GM12878 (cell line): ENCODE results near the gene AKR1C1. TPM values are rescaled to one million over a fixed set of nuclear protein-coding genes. Genes with fewer than 3 reads are reported as not detected.

Experiments
- polyA plus RNA-seq, 11 experiments: library from polyadenylated mRNA; depleted of rRNA in 4 of 11; unstranded in 6 of 11; stranded (reverse) in 5 of 11; fragments of >200 nt; fragmentation: Nextera tagmentation in 4 of 11; fragmentation: Illumina TruSeq in 1 of 11; extraction: Ambion mirVana in 4 of 11; extraction: Trizol in 1 of 11; gene quantifications; 1 replicate in 1 of 11; 2 replicates in 10 of 11; pipeline versions ENCODE4 v1.2.1 to v1.2.3, GENCODE V29; 2011 to 2016; ENCODE audit warnings: inconsistent platforms in 2 of 11, missing spikeins in 2 of 11, low read depth in 1 of 11
- small RNA-seq: library from RNA; depleted of rRNA; stranded (forward); fragments of <200 nt; gene quantifications from one replicate; pipeline ENCODE3, GENCODE V24; 2014
- total RNA-seq, 4 experiments: library from RNA; depleted of rRNA in 3 of 4; stranded (reverse); fragments of >200 nt in 3 of 4; fragmentation: Illumina TruSeq in 1 of 4; extraction: Trizol in 1 of 4; gene quantifications; 2 replicates each; pipeline versions ENCODE4 v1.2.1 to v1.2.3, GENCODE V29; 2013 to 2021

The AKR1C1 gene
- total and polyA plus RNA-seq, 10 of the 15 experiments (the other 5 are each of a cell fraction or from before 2014, with no cell fraction given), result 0.05 to 1.2 (median 0.35) TPM; not detected in 6

Small RNA genes within 50 kb of the gene (small RNA-seq; reads per million reads assigned to genes)
- gene RF00096, result not detected

Other genes starting within 250 kb of the AKR1C1 start
- gene AKR1E2, start 137.2 kb upstream of the AKR1C1 start, total RNA-seq (2014; rRNA removed), result not detected in 2 replicates
- gene AKR1E2, start 137.2 kb upstream of the AKR1C1 start, total RNA-seq (2014; rRNA removed; fragmentation: Illumina TruSeq; extraction: Trizol), result not detected in 2 replicates
- not detected in 2 replicates for gene AKR1E2, start 137.2 kb upstream of the AKR1C1 start, total RNA-seq (2021)
- gene AKR1E2, start 137.2 kb upstream of the AKR1C1 start, polyA plus RNA-seq (2011; rRNA removed), result not detected in 2 replicates
- gene AKR1E2, start 137.2 kb upstream of the AKR1C1 start, polyA plus RNA-seq (2014; fragmentation: Illumina TruSeq; extraction: Trizol), result not detected in 2 replicates
- not detected for gene AKR1E2, start 137.2 kb upstream of the AKR1C1 start, polyA plus RNA-seq (2014; fragmentation: Nextera tagmentation; extraction: Ambion mirVana)
- gene AKR1E2, start 137.2 kb upstream of the AKR1C1 start, polyA plus RNA-seq (2014; rRNA removed), result not detected in 2 replicates
- not detected for gene AKR1E2, start 137.2 kb upstream of the AKR1C1 start, polyA plus RNA-seq (2016; fragmentation: Nextera tagmentation; extraction: Ambion mirVana)
- gene AKR1C2, start 40.4 kb downstream of the AKR1C1 start, total RNA-seq (2014; rRNA removed), result not detected in 2 replicates
- not detected in 2 replicates for gene AKR1C2, start 40.4 kb downstream of the AKR1C1 start, total RNA-seq (2014; rRNA removed; fragmentation: Illumina TruSeq; extraction: Trizol)
- 0.44 TPM in 1 of 2 replicates, not detected in the other for gene AKR1C2, start 40.4 kb downstream of the AKR1C1 start, total RNA-seq (2021)
- gene AKR1C2, start 40.4 kb downstream of the AKR1C1 start, polyA plus RNA-seq (2011; rRNA removed), result 0.31 and 0.46 TPM in 2 replicates
- gene AKR1C2, start 40.4 kb downstream of the AKR1C1 start, polyA plus RNA-seq (2014; fragmentation: Illumina TruSeq; extraction: Trizol), result not detected in 2 replicates
- not detected for gene AKR1C2, start 40.4 kb downstream of the AKR1C1 start, polyA plus RNA-seq (2014; fragmentation: Nextera tagmentation; extraction: Ambion mirVana)
- 0.08 and 0.36 TPM in 2 replicates for gene AKR1C2, start 40.4 kb downstream of the AKR1C1 start, polyA plus RNA-seq (2014; rRNA removed)
- gene AKR1C2, start 40.4 kb downstream of the AKR1C1 start, polyA plus RNA-seq (2016; fragmentation: Nextera tagmentation; extraction: Ambion mirVana), result not detected
- not detected in 2 replicates for gene AKR1C3, start 131.0 kb downstream of the AKR1C1 start, total RNA-seq (2014; rRNA removed)
- not detected in 2 replicates for gene AKR1C3, start 131.0 kb downstream of the AKR1C1 start, total RNA-seq (2014; rRNA removed; fragmentation: Illumina TruSeq; extraction: Trizol)
- 0.26 TPM in 1 of 2 replicates, not detected in the other for gene AKR1C3, start 131.0 kb downstream of the AKR1C1 start, total RNA-seq (2021)
- gene AKR1C3, start 131.0 kb downstream of the AKR1C1 start, polyA plus RNA-seq (2011; rRNA removed), result 0.30 and 0.35 TPM in 2 replicates
- not detected in 2 replicates for gene AKR1C3, start 131.0 kb downstream of the AKR1C1 start, polyA plus RNA-seq (2014; fragmentation: Illumina TruSeq; extraction: Trizol)
- not detected for gene AKR1C3, start 131.0 kb downstream of the AKR1C1 start, polyA plus RNA-seq (2014; fragmentation: Nextera tagmentation; extraction: Ambion mirVana)
- gene AKR1C3, start 131.0 kb downstream of the AKR1C1 start, polyA plus RNA-seq (2014; rRNA removed), result not detected in 2 replicates
- gene AKR1C3, start 131.0 kb downstream of the AKR1C1 start, polyA plus RNA-seq (2016; fragmentation: Nextera tagmentation; extraction: Ambion mirVana), result not detected
- gene AKR1C8, start 221.7 kb downstream of the AKR1C1 start, total RNA-seq (2014; rRNA removed), result not detected in 2 replicates
- not detected in 2 replicates for gene AKR1C8, start 221.7 kb downstream of the AKR1C1 start, total RNA-seq (2014; rRNA removed; fragmentation: Illumina TruSeq; extraction: Trizol)
- not detected in 2 replicates for gene AKR1C8, start 221.7 kb downstream of the AKR1C1 start, total RNA-seq (2021)
- 0.18 TPM in 1 of 2 replicates, not detected in the other for gene AKR1C8, start 221.7 kb downstream of the AKR1C1 start, polyA plus RNA-seq (2011; rRNA removed)
- gene AKR1C8, start 221.7 kb downstream of the AKR1C1 start, polyA plus RNA-seq (2014; fragmentation: Illumina TruSeq; extraction: Trizol), result not detected in 2 replicates
- gene AKR1C8, start 221.7 kb downstream of the AKR1C1 start, polyA plus RNA-seq (2014; fragmentation: Nextera tagmentation; extraction: Ambion mirVana), result not detected
- not detected in 2 replicates for gene AKR1C8, start 221.7 kb downstream of the AKR1C1 start, polyA plus RNA-seq (2014; rRNA removed)
- gene AKR1C8, start 221.7 kb downstream of the AKR1C1 start, polyA plus RNA-seq (2016; fragmentation: Nextera tagmentation; extraction: Ambion mirVana), result not detected
- gene AKR1C4, start 233.4 kb downstream of the AKR1C1 start, total RNA-seq (2014; rRNA removed), result not detected in 2 replicates
- not detected in 2 replicates for gene AKR1C4, start 233.4 kb downstream of the AKR1C1 start, total RNA-seq (2014; rRNA removed; fragmentation: Illumina TruSeq; extraction: Trizol)
- gene AKR1C4, start 233.4 kb downstream of the AKR1C1 start, total RNA-seq (2021), result not detected in 2 replicates
- not detected in 2 replicates for gene AKR1C4, start 233.4 kb downstream of the AKR1C1 start, polyA plus RNA-seq (2011; rRNA removed)
- not detected in 2 replicates for gene AKR1C4, start 233.4 kb downstream of the AKR1C1 start, polyA plus RNA-seq (2014; fragmentation: Illumina TruSeq; extraction: Trizol)
- not detected for gene AKR1C4, start 233.4 kb downstream of the AKR1C1 start, polyA plus RNA-seq (2014; fragmentation: Nextera tagmentation; extraction: Ambion mirVana)
- gene AKR1C4, start 233.4 kb downstream of the AKR1C1 start, polyA plus RNA-seq (2014; rRNA removed), result not detected in 2 replicates
- under 1 TPM in 1 of 2 experiments, not detected in 1; 0.20 TPM for gene AKR1C4, start 233.4 kb downstream of the AKR1C1 start, polyA plus RNA-seq (2016; fragmentation: Nextera tagmentation; extraction: Ambion mirVana)